Limb (tissue), 2 donors: ENCODE results near the gene TMEM221.
"Not testable (repeated sequence)": the region's sequence is repeated elsewhere in the genome, so short reads cannot be mapped to it uniquely, and the experiment has no call there.

Source experiments
- DNase-seq, 2 donors: peaks; one replicate each; pipeline ENCODE4 v3.0.0-alpha.2; 2016; ENCODE audit errors: extremely low spot score in 2 of 2

TMEM221 gene

GRCh38 chr19:17448131-17448967, at the start of gene TMEM221:
TSS of gene TMEM221 (minus strand) at chr19:17448668. CDS start at chr19:17448462, 206 bp downstream.
- DNase-seq, result peak in 1 of 2 donors; percentile 70

DNA sequence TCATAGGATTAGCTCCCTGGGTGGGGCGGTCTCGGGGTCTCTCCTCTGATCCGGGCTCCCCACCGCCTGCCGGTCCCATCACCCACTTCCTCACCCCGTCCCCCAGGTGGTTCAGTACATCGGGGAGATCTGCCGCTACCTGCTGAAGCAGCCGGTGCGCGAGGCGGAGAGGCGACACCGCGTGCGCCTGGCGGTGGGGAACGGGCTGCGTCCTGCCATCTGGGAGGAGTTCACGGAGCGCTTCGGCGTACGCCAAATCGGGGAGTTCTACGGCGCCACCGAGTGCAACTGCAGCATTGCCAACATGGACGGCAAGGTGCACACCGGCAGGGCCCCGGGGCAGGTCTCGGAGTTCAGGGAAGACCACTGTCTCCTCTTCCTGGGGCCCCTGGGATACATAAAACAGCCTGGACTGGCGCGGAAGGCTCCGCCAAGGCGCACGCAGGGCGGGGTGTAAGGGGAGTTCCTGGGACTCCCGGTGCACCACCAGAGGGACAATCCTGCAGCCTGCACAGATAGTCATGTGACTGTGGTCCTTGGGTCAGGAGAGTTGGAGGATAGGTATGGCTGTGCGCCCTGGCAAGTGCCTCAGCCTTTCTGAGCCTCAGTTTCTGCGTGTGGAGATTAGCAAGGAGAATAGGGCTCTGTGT, 48.8 kb upstream of the TMEM221 start:
- DNase-seq, result no peak

GRCh38 chr19:17496337-17496997, 48.0 kb upstream of the TMEM221 start:
- peak in 1 of 2 donors; percentile 74 for DNase-seq

GRCh38 chr19:17495639-17496296, 47.3 kb upstream of the TMEM221 start:
- no peak for DNase-seq

DNA sequence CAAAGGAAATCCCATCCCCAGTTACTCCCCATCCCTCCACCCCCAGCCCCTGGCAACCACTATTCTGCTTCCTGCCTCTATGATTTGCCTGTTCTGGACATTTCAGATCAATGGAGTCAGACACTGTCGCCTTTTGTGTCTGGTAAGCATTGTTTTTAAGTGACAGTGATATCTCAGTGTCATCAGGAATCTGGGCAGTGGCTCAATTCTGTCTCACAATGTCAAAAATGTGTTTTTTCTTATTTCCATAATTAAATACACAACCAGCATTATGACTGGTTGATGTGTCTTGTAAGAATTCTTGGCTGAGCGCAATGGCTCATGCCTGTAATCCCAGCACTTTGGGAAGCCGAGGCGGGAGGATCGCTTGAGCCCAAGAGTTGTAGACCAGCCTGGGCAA, 42.8 kb upstream of the TMEM221 start:
- DNase-seq, result no peak

- DNase-seq, result no peak
Observed at GRCh38 chr19:17490411-17490810, 41.9 kb upstream of the TMEM221 start.

GRCh38 chr19:17489392-17490030, 41.0 kb upstream of the TMEM221 start:
- no peak for DNase-seq

DNA sequence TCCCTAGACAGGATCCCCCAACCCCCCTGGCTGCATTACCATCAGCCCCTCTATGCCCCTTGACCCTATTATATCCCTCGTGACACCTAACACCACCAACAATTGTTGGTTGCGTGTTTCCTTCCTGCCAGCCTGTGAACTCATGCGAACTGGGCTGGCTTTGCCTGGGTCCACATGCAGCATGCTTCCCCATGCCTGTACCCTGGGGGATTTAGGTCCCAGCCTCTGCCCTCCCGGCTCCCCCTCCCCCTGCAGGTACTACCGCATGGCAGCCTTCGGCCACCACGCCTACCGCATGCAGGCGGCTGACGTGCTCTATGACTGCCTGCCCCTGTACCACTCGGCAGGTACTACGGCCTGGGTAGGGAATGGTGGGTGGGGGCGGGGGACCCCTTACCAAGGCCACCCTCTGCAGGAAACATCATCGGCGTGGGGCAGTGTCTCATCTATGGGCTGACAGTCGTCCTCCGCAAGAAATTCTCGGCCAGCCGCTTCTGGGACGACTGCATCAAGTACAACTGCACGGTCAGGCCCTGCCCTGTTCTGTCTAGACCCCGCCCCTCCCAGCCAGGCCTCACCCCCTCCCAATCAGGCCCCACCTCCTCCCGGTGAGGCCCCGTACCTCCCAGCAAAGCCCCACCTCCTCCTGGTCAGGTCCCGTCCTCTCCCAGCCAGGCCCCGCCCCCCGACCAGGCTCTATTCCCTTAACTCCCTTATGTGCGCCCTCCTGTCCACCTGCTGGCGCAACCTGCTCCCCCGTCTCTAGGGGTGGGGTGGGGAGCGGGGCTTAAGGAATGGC, 40.3 kb upstream of the TMEM221 start:
- peak; percentile 27 to 75 for DNase-seq

- no peak for DNase-seq
Observed at GRCh38 chr19:17487284-17488121, 39.0 kb upstream of the TMEM221 start.

GRCh38 chr19:17486545-17487240, 38.2 kb upstream of the TMEM221 start:
- DNase-seq, result no peak

DNA sequence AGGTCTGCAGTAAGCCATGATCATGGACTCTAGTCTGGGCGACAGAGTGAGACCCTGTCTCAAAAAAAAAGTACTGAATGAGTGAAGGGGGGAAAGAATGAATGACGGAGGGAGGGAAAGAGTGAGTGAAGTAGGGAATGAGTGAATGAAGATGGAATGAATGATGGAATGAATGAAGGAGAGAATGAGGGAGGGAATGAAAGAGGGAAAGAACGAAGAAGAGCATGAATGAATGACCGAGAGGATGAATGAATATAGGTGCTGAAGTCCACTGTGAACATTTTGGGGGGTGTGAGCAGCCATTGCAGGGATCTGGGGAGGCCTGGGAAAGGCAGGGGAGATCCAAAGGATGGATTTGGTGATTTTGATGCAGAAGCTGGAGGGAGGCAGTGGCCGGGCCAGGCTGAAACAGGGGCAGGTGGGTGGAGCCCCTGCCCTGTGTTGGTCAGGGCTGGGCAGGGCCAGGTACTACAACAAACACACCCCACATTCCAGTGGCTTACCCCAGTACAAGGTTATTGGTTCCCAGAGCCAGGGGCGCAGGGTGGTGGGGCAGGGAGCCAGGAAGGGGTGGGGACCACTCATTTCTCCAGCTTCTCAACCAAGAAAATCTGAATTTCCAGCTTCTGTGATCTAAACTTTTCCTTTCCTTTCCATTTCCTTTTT, 36.2 kb upstream of the TMEM221 start:
- DNase-seq, result no peak

DNA sequence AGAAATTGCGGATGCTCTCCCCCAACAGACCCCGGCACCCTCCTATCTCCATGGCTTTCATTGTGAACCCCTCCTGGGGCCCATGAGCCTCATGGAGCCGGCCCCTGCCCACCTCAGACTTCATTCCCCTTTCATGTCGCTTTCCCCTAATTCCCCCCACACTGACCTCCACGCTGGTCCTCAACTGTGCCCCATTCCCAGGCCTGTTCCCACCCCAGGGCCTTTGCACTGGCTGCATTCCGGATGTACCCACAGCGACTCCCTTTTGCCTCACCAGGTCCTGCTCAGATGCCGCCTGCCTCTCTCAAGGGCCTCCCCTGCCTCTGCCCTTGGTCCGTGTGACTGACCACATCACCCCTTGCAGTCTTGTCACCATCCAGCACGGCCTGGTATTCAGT, 35.1 kb upstream of the TMEM221 start:
- DNase-seq, result no peak

DNA sequence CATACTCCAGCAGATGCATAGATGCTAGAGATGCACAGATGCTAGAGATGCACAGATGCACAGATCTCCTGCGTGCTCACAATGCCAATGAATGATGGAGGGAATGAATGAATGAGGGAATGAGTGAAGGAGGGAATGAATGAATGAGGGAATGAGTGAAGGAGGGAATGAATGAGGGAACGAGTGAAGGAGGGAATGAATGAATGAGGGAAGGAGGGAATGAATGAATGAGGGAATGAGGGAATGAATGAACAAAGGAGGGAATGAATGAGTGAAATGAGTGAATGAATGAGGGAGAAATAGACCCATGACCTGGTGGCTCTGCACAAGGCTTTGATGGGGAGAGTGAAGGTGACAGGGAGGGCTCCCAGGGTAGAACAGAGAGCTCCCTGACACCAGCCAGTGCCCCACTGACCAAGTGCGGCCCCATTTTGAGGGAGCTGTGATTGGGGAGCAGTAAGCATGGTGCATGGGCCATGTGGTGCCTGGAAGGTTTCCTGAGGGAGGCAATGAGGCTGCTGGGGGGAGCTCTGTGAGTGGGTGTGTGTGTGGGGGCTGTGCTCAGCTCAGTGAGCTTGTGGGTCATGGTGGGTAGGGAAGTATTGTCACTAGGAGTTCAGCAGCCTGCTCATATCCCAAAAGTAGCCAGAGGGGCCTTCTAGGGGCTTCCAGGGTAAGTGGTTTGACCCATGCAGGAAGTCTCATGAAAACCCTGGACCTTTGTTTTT, 34.6 kb upstream of the TMEM221 start:
- DNase-seq, result no peak

DNA sequence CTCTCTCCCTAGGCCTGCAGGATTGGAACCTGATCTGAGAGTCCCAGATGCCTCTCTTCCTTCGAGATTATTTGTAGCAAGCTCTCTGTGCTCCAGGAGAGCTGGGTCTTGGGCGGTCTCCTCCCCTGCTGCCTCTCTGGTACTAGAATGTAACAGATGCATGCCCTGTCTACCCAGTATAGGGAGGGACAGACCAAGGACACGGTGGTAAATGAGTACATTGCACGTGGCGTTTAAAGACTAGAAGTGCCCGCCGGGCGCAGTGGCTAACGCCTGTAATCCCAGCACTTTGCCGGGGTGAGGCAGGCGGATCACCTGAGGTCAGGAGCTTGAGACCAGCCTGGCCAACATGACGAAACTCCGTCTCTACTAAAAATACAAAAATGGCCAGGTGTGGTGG, 33.5 kb upstream of the TMEM221 start:
- DNase-seq, result no peak

GRCh38 chr19:17479325-17479791, 30.9 kb upstream of the TMEM221 start:
- DNase-seq, result no peak

DNA sequence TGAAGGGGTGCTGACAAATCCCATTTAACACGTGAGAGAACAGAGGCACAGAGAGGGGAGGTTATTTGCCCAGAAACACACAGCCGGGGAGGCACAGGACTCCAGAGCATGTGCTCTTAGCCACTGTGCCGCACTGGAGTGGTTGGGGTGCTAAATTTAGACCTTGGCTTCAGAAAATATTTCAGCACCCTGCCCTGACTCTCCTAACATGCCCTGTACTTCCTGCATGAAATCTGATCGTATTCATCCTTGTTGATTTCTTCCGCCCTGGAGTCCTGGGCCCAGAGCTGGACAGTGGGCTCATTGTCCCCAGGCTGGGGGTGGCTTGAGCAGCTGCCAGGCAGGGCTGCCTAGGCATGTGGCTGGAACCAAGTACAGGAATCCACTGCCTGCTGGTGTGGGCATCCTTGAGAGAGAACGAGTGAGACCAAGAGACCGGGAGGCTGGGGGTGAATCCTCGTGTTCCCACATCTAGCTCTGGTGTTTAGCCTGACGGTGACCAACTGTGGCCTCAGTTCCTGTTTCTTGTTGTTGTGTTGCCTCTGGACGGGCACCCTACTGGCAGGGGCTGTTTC, 27.2 kb upstream of the TMEM221 start:
- DNase-seq, result peak; percentile 65 to 77

DNA sequence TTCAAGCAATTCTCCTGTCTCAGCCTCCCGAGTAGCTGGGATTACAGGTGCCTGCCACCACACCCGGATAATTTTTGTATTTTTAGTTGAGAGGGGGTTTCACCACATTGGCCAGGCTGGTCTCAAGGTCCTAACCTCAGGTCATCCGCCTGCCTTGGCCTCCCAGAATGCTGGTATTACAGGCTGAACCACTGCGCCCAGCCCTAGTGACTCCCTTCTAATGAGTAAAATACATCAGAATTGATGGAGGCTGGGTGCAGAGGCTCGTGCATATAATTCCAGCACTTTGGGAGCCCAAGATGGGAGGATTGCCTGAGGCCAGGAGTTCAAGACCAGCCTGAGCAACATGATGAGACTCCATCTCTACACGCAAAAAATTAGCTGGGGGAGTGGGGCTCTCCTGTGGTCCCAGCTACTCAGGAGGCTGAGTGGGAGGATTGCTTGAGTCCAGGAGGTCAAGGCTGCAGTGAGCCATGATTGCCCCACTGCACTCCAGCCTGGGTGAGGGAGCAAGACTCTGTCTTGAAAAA, 26.6 kb upstream of the TMEM221 start:
- DNase-seq, result not testable (repeated sequence)
